Stimulated activated memory B cell treated with anti-CD40 and anti-IgM and Interleukin-4, amounts not matched to agents 10 μg/mL and 1 μg/mL and 100 μg/mL, for 72 hours (primary cell): ENCODE results near the gene CLP1.
"Not testable (repeated sequence)": the region's sequence is repeated elsewhere in the genome, so short reads cannot be mapped to it uniquely, and the experiment has no call there.

Source experiments
- ATAC-seq: fragments of 150-1000 bp; cut with Tn5 transposase; 2 replicates; pipeline ENCODE4 v1.10.0; 2021
- H3K27ac Mint-ChIP-seq: one replicate; pipeline ENCODE4 v1.8.0; 2022; ENCODE audit warnings: mild to moderate bottlenecking, mixed read lengths
- H3K27me3 Mint-ChIP-seq: one replicate; pipeline ENCODE4 v1.8.0; 2022; ENCODE audit warnings: mixed read lengths
- H3K36me3 Mint-ChIP-seq: one replicate; pipeline ENCODE4 v1.8.0; 2022; ENCODE audit warnings: mixed read lengths
- H3K4me1 Mint-ChIP-seq: one replicate; pipeline ENCODE4 v1.8.0; 2022; ENCODE audit warnings: mixed read lengths
- H3K4me3 Mint-ChIP-seq: one replicate; pipeline ENCODE4 v1.8.0; 2022; ENCODE audit warnings: mild to moderate bottlenecking, moderate library complexity, mixed read lengths
- H3K9me3 Mint-ChIP-seq: one replicate; pipeline ENCODE4 v1.8.0; 2022; ENCODE audit warnings: mixed read lengths

CLP1 gene

GRCh38 chr11:57648801-57649735 lies 8.5 kb upstream of the CLP1 start:
- no peak overlapping the region for H3K27ac Mint-ChIP-seq
- no peaks in the 10 kb centered on the region for H3K36me3 Mint-ChIP-seq
- no peak for ATAC-seq
- H3K27me3 Mint-ChIP-seq: peaks cover 71% of the 10 kb centered on the region
- peaks cover 57% of the 10 kb centered on the region for H3K4me1 Mint-ChIP-seq
- no peaks in the 10 kb centered on the region for H3K9me3 Mint-ChIP-seq
- H3K4me3 Mint-ChIP-seq: peak overlapping the region; percentile 72

- no peak for ATAC-seq
- no peaks in the 10 kb centered on the region for H3K36me3 Mint-ChIP-seq
- peak within 1 kb of the TSS; percentile 72 for H3K4me3 Mint-ChIP-seq
- H3K9me3 Mint-ChIP-seq: no peaks in the 10 kb centered on the region
- H3K27ac Mint-ChIP-seq: no peak within 1 kb of the TSS
- peaks cover 57% of the 10 kb centered on the region for H3K4me1 Mint-ChIP-seq
- peaks cover 62% of the 10 kb centered on the region for H3K27me3 Mint-ChIP-seq
These were observed 7.5 kb upstream of the CLP1 start, which contains the start of gene YPEL4 for GRCh38 chr11:57649826-57650738. Gene YPEL4 (minus strand): TSS chr11:57649912. CDS start chr11:57647107, 2,805 bp downstream.

GRCh38 chr11:57650739-57651090 lies 6.8 kb upstream of the CLP1 start:
- peaks cover 53% of the 10 kb centered on the region for H3K4me1 Mint-ChIP-seq
- no peak overlapping the region for H3K27ac Mint-ChIP-seq
- no peaks in the 10 kb centered on the region for H3K36me3 Mint-ChIP-seq
- H3K9me3 Mint-ChIP-seq: no peaks in the 10 kb centered on the region
- H3K4me3 Mint-ChIP-seq: no peak overlapping the region
- no peak for ATAC-seq
- H3K27me3 Mint-ChIP-seq: peaks cover 56% of the 10 kb centered on the region

- Mint-ChIP-seq H3K27ac (no peak overlapping the region), H3K9me3 (no peaks in the 10 kb centered on the region), H3K27me3 (peaks cover 49% of the 10 kb centered on the region), H3K4me1 (peaks cover 47% of the 10 kb centered on the region), H3K4me3 (no peak overlapping the region), H3K36me3 (no peaks in the 10 kb centered on the region)
- ATAC-seq: no peak
These were observed 6.2 kb upstream of the CLP1 start for GRCh38 chr11:57651408-57651807.

GRCh38 chr11:57652230-57652629 lies 5.3 kb upstream of the CLP1 start:
- H3K9me3 Mint-ChIP-seq, H3K36me3 Mint-ChIP-seq, H3K27ac Mint-ChIP-seq, ATAC-seq: not testable (repeated sequence)
- H3K4me1 Mint-ChIP-seq: peaks cover 45% of the 10 kb centered on the region
- H3K4me3 Mint-ChIP-seq: peak overlapping the region; percentile 18
- peaks cover 41% of the 10 kb centered on the region for H3K27me3 Mint-ChIP-seq

- Mint-ChIP-seq H3K4me1 (peaks cover 44% of the 10 kb centered on the region), H3K4me3 (peak overlapping the region; percentile 18), H3K27me3 (peaks cover 37% of the 10 kb centered on the region), H3K36me3 (no peaks in the 10 kb centered on the region), H3K27ac (peak overlapping the region; percentile 52), H3K9me3 (no peaks in the 10 kb centered on the region)
- ATAC-seq: no peak
These were observed 4.9 kb upstream of the CLP1 start for GRCh38 chr11:57652662-57653061.

GRCh38 chr11:57653163-57653562 lies 4.4 kb upstream of the CLP1 start:
- peaks cover 44% of the 10 kb centered on the region for H3K4me1 Mint-ChIP-seq
- ATAC-seq: no peak
- peak overlapping the region; percentile 52 for H3K27ac Mint-ChIP-seq
- H3K4me3 Mint-ChIP-seq: no peak overlapping the region
- H3K36me3 Mint-ChIP-seq: no peaks in the 10 kb centered on the region
- H3K9me3 Mint-ChIP-seq: no peaks in the 10 kb centered on the region
- peaks cover 32% of the 10 kb centered on the region for H3K27me3 Mint-ChIP-seq

GRCh38 chr11:57656885-57657193 lies 723 bp upstream of the CLP1 start:
- Mint-ChIP-seq H3K9me3 (no peaks in the 10 kb centered on the region), H3K27me3 (no peaks in the 10 kb centered on the region), H3K4me1 (peaks cover 34% of the 10 kb centered on the region), H3K27ac (peak overlapping the region; percentile 87), H3K36me3 (peaks cover 10% of the 10 kb centered on the region), H3K4me3 (peak overlapping the region; percentile 71)
- no peak for ATAC-seq

GRCh38 chr11:57658023-57658361 lies 430 bp downstream of the CLP1 start:
- Mint-ChIP-seq H3K27me3 (no peaks in the 10 kb centered on the region), H3K4me1 (peaks cover 38% of the 10 kb centered on the region), H3K4me3 (peak overlapping the region; percentile 96), H3K27ac (peak overlapping the region; percentile 87), H3K36me3 (peaks cover 19% of the 10 kb centered on the region), H3K9me3 (no peaks in the 10 kb centered on the region)
- no peak for ATAC-seq

GRCh38 chr11:57659669-57660068 lies 2.1 kb downstream of the CLP1 start:
- Mint-ChIP-seq H3K27ac (no peak overlapping the region), H3K4me3 (no peak overlapping the region), H3K27me3 (no peaks in the 10 kb centered on the region), H3K4me1 (peaks cover 34% of the 10 kb centered on the region), H3K9me3 (no peaks in the 10 kb centered on the region), H3K36me3 (peaks cover 28% of the 10 kb centered on the region)
- no peak for ATAC-seq

- H3K4me1 Mint-ChIP-seq: peaks cover 29% of the 10 kb centered on the region
- no peak overlapping the region for H3K4me3 Mint-ChIP-seq
- no peaks in the 10 kb centered on the region for H3K27me3 Mint-ChIP-seq
- peaks cover 30% of the 10 kb centered on the region for H3K36me3 Mint-ChIP-seq
- H3K27ac Mint-ChIP-seq: no peak overlapping the region
- no peaks in the 10 kb centered on the region for H3K9me3 Mint-ChIP-seq
- ATAC-seq: no peak
These were observed 5.3 kb downstream of the CLP1 start for GRCh38 chr11:57662893-57663292.

- Mint-ChIP-seq H3K4me3 (no peak overlapping the region), H3K27me3 (no peaks in the 10 kb centered on the region), H3K9me3 (no peaks in the 10 kb centered on the region), H3K4me1 (peaks cover 28% of the 10 kb centered on the region), H3K27ac (no peak overlapping the region), H3K36me3 (peaks cover 30% of the 10 kb centered on the region)
- ATAC-seq: no peak
These were observed 6.4 kb downstream of the CLP1 start for GRCh38 chr11:57663975-57664374.

GRCh38 chr11:57667117-57667735 lies 9.7 kb downstream of the CLP1 start:
- Mint-ChIP-seq H3K27me3 (no peaks in the 10 kb centered on the region), H3K4me1 (peaks cover 42% of the 10 kb centered on the region), H3K36me3 (peaks cover 21% of the 10 kb centered on the region), H3K27ac (peak overlapping the region; percentile 99), H3K9me3 (no peaks in the 10 kb centered on the region), H3K4me3 (peak overlapping the region; percentile 98)
- ATAC-seq: peak; percentile 85

- peaks cover 42% of the 10 kb centered on the region for H3K4me1 Mint-ChIP-seq
- no peaks in the 10 kb centered on the region for H3K27me3 Mint-ChIP-seq
- H3K27ac Mint-ChIP-seq: peak within 1 kb of the TSS; percentile 99
- H3K9me3 Mint-ChIP-seq: no peaks in the 10 kb centered on the region
- H3K36me3 Mint-ChIP-seq: peaks cover 22% of the 10 kb centered on the region
- ATAC-seq: peak; percentile 94
- H3K4me3 Mint-ChIP-seq: peak within 1 kb of the TSS; percentile 98
These were observed 10.3 kb downstream of the CLP1 start, which contains the start of gene ZDHHC5 for GRCh38 chr11:57667736-57668433. Gene ZDHHC5 (plus strand): TSS chr11:57668114. CDS start chr11:57673091, 4,977 bp downstream.

- H3K36me3 Mint-ChIP-seq: peaks cover 27% of the 10 kb centered on the region
- no peaks in the 10 kb centered on the region for H3K27me3 Mint-ChIP-seq
- ATAC-seq: peak; percentile 17
- peaks cover 47% of the 10 kb centered on the region for H3K4me1 Mint-ChIP-seq
- peak overlapping the region; percentile 98 for H3K4me3 Mint-ChIP-seq
- H3K9me3 Mint-ChIP-seq: no peaks in the 10 kb centered on the region
- peak overlapping the region; percentile 99 for H3K27ac Mint-ChIP-seq
These were observed 10.8 kb downstream of the CLP1 start for GRCh38 chr11:57668434-57668782.
